ENCODE results near the gene MAP7D3. TPM values are rescaled to one million over a fixed set of nuclear protein-coding genes. Genes with fewer than 3 reads are reported as not detected.

MAP7D3 gene
- total RNA-seq, 4 donors from 2014 or later = 27.5 to 42.5 (median 35.7) TPM

GRCh38 chrX:136211766-136212556, 39.2 kb downstream of the MAP7D3 start:
- TF ChIP-seq CTCF (IDR thresholded peaks at IDR 0.05; ENCODE audit: low read depth) = no peak

DNA sequence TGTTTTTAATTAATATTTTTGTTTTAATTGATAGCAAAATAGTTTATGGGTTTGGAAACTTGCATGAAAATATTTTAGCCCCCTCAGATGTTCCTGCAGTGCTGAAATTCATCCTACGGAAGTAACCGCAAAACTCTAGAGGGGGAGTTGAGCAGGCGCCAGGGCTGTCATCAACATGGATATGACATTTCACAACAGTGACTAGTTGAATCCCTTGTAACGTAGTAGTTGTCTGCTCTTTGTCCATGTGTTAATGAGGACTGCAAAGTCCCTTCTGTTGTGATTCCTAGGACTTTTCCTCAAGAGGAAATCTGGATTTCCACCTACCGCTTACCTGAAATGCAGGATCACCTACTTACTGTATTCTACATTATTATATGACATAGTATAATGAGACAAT, 40.4 kb downstream of the MAP7D3 start:
- no peak for TF ChIP-seq CTCF (IDR thresholded peaks at IDR 0.05; ENCODE audit: low read depth)

DNA sequence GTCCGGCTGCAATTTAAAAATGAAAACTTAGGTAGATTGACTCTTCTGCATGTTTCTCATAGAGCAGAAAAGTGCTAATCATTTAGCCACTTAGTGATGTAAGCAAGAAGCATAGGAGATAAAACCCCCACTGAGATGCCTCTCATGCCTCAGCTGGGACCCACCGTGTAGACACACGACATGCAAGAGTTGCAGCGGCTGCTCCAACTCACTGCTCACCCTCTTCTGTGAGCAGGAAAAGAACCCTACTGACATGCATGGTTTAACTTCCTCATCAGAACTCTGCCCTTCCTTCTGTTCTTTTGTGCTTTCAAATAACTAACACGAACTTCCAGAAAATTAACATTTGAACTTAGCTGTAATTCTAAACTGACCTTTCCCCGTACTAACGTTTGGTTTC, 41.0 kb downstream of the MAP7D3 start:
- TF ChIP-seq CTCF (IDR thresholded peaks at IDR 0.05; ENCODE audit: low read depth) = no peak

GRCh38 chrX:136209751-136210150, 41.4 kb downstream of the MAP7D3 start:
- TF ChIP-seq CTCF (IDR thresholded peaks at IDR 0.05; ENCODE audit: low read depth) = no peak

DNA sequence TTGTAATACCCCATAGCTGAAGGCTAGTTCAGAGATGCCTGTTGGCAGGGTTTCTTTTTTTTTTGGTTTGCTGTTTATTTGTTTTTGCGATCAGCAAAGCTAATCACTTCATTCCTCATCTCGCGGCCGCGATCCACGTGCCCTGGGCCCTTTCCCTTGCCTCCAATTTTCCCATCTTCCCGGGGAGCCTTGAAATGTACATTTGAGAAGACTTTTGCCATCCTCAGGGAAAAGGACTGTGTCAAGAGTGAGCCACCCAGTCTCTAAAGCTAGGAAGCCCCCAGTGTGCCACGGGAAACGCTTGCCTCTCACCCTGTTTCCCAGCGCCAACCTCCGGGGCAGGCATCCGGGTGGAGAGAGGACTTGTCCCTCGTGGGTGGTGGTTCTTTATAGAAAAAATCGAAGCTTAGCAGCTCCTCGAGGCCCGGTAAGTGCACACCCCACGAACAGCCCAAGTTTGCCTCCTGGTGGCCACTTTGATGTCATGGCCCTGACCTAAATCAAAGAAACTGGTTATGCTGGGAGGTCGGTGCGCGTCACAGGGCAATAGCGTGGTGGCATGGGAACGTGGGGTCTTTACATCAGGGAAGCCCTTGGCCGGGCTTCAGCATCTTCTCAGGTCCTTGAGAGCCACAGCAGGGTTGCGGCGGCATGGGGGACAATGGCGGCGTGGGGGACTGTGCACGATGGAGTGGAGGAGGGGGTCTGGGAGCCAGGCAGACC, 42.0 kb downstream of the MAP7D3 start:
- TF ChIP-seq CTCF (IDR thresholded peaks at IDR 0.05; ENCODE audit: low read depth) = no peak

- no peak for TF ChIP-seq CTCF (IDR thresholded peaks at IDR 0.05; ENCODE audit: low read depth)
Observed at GRCh38 chrX:136207546-136207945, 43.7 kb downstream of the MAP7D3 start.

GRCh38 chrX:136206916-136207315, 44.3 kb downstream of the MAP7D3 start:
- TF ChIP-seq CTCF (IDR thresholded peaks at IDR 0.05; ENCODE audit: low read depth) = no peak
